B cell (primary cell): ENCODE data around the gene MTHFD1L. TPM values are rescaled to one million over a fixed set of nuclear protein-coding genes. Genes with fewer than 3 reads are reported as not detected.

Source experiments
- ATAC-seq: fragments of 200-7000 bp; cut with Tn5 transposase; one replicate; pipeline ENCODE4 v1.10.0; 2021; ENCODE audit warnings: low read depth, mild to moderate bottlenecking, moderate number of reproducible peaks, moderate library complexity
- CTCF ChIA-PET: fragments of 350-600 bp; sonication (Branson Sonifier 250); formaldehyde crosslinking; loops from one replicate; lab custom pipeline; 2021; ENCODE audit warnings: antibody characterized with exemption, inconsistent platforms; lab: Charles Lee
- POLR2A ChIA-PET: fragments of 350-600 bp; sonication (Branson Sonifier 250); formaldehyde crosslinking; loops from one replicate; lab custom pipeline; 2021; ENCODE audit warnings: antibody characterized with exemption; lab: Charles Lee
- DNase-seq: peaks from one replicate; pipeline ENCODE4 v3.0.0; 2013
- H2AFZ ChIP-seq: 2 replicates; pipeline ENCODE4 v1.6.1; 2012; ENCODE audit warnings: mild to moderate bottlenecking, low read depth, low read length; ENCODE audit not compliant: insufficient read depth, poor library complexity, severe bottlenecking
- H3K27ac ChIP-seq, 2 donors: 1 replicate in 1 of 2; 2 replicates in 1 of 2; pipeline ENCODE4 v1.5.1; 2012 to 2013; ENCODE audit warnings: low read length in 2 of 2, mild to moderate bottlenecking in 2 of 2, moderate library complexity in 1 of 2
- H3K27me3 ChIP-seq, 4 experiments: fragments of 200-600 bp in 1 of 4; sonication (generic) in 1 of 4; replicated peaks in 1 of 4; 1 replicate in 2 of 4; 2 replicates in 2 of 4; pipeline versions ENCODE4 v1.6.1 to v1.7.0; 2013 to 2016; ENCODE audit warnings: low read length in 3 of 4, mild to moderate bottlenecking in 2 of 4, mixed read lengths in 1 of 4, moderate library complexity in 1 of 4; ENCODE audit not compliant: insufficient read depth in 4 of 4, control insufficient read depth in 3 of 4; ENCODE audit errors: control extremely low read depth in 1 of 4
- H3K36me3 ChIP-seq, 2 experiments: replicated peaks in 1 of 2; 1 replicate in 1 of 2; 2 replicates in 1 of 2; pipeline versions ENCODE4 v1.6.1 to v1.7.1; 2013; ENCODE audit warnings: low read length in 1 of 2; ENCODE audit not compliant: insufficient read depth in 2 of 2, control insufficient read depth in 1 of 2; ENCODE audit errors: control extremely low read depth in 1 of 2, extremely low read depth in 1 of 2
- H3K4me1 ChIP-seq, 2 donors: fragments of 200-600 bp in 1 of 2; sonication (generic) in 1 of 2; 1 replicate in 1 of 2; 2 replicates in 1 of 2; pipeline versions ENCODE4 v1.5.1 to v1.6.1; 2013 to 2017; ENCODE audit warnings: low read length in 2 of 2; ENCODE audit not compliant: control insufficient read depth in 2 of 2, insufficient read depth in 2 of 2
- H3K4me2 ChIP-seq: replicated peaks from 2 replicates; pipeline ENCODE3; 2012; ENCODE audit warnings: mild to moderate bottlenecking, low read depth, low read length; ENCODE audit not compliant: poor library complexity, severe bottlenecking
- H3K4me3 ChIP-seq, 5 experiments: fragments of 200-600 bp in 1 of 5; sonication (generic) in 1 of 5; 1 replicate in 3 of 5; 2 replicates in 2 of 5; pipeline versions ENCODE4 v1.5.1 to v1.7.0; 2011 to 2016; ENCODE audit warnings: low read length in 4 of 5, mild to moderate bottlenecking in 4 of 5, low read depth in 2 of 5, control low read depth in 1 of 5, moderate library complexity in 1 of 5; ENCODE audit not compliant: insufficient read depth in 1 of 5; ENCODE audit errors: control extremely low read depth in 1 of 5, extremely low read depth in 1 of 5
- H3K79me2 ChIP-seq: fragments of 200-600 bp; sonication (generic); one replicate; pipeline ENCODE4 v1.6.0; 2016; ENCODE audit warnings: low read length; ENCODE audit not compliant: control insufficient read depth, insufficient read depth
- H3K9ac ChIP-seq: fragments of 200-600 bp; sonication (generic); 2 replicates; pipeline ENCODE4 v1.6.1; 2017; ENCODE audit warnings: mild to moderate bottlenecking, low read length, moderate library complexity
- H3K9me3 ChIP-seq, 3 donors: one replicate each; pipeline versions ENCODE4 v1.6.1 to v1.7.1; 2013; ENCODE audit warnings: low read length in 2 of 3; ENCODE audit not compliant: control insufficient read depth in 2 of 3, insufficient read depth in 1 of 3; ENCODE audit errors: control extremely low read depth in 1 of 3
- H4K20me1 ChIP-seq: 2 replicates; pipeline ENCODE4 v1.6.0; 2012; ENCODE audit warnings: mild to moderate bottlenecking, low read length; ENCODE audit not compliant: insufficient read depth, control insufficient read depth, poor library complexity, severe bottlenecking
- H3K27ac Mint-ChIP-seq: one replicate; pipeline ENCODE4 v1.8.0; 2021; ENCODE audit warnings: mixed read lengths
- H3K27me3 Mint-ChIP-seq: one replicate; pipeline ENCODE4 v1.8.0; 2021; ENCODE audit warnings: mixed read lengths
- H3K4me1 Mint-ChIP-seq: one replicate; pipeline ENCODE4 v1.8.0; 2021; ENCODE audit warnings: mixed read lengths
- H3K4me3 Mint-ChIP-seq: one replicate; pipeline ENCODE4 v1.8.0; 2021; ENCODE audit warnings: mixed read lengths
- H3K9me3 Mint-ChIP-seq: one replicate; pipeline ENCODE4 v1.8.0; 2022; ENCODE audit warnings: mixed read lengths; ENCODE audit not compliant: insufficient read depth
- EZH2 ChIP-seq: IDR thresholded peaks from 2 replicates; pipeline ENCODE4 v1.6.1; 2012; ENCODE audit warnings: borderline replicate concordance, low read depth, mild to moderate bottlenecking, moderate library complexity, low read length; ENCODE audit not compliant: insufficient read depth, poor library complexity, severe bottlenecking
- WGBS: methylation state at CpG from one replicate; pipeline ENCODE4 v1.1.5; 2013; ENCODE audit warnings: missing lambda C conversion rate; ENCODE audit not compliant: insufficient coverage; 5-methylcytosine and 5-hydroxymethylcytosine counted together
- intact Hi-C: fragments of 100-400 bp; cut with micrococcal nuclease; formaldehyde crosslinking; loops from one replicate; pipeline ENCODE4 v1.10.0; 2022
- polyA plus RNA-seq: library from polyadenylated mRNA; depleted of rRNA; stranded (reverse); fragments of >200 nt; gene quantifications from 2 replicates; pipeline ENCODE4 v1.2.3, GENCODE V29; 2012
- total RNA-seq, 2 donors: library from RNA; stranded (reverse); fragments of 120-200 nt in 1 of 2; gene quantifications; 1 replicate in 1 of 2; 2 replicates in 1 of 2; pipeline versions ENCODE4 v1.2.3 to v1.2.4, GENCODE V29; 2013 to 2022
- TF ChIP-seq, protein P1 (sequence below): fragments of 200-600 bp; IDR thresholded peaks from one replicate; pipeline ENCODE4 v1.8.0; 2022; ENCODE audit warnings: antibody characterized with exemption, mild to moderate bottlenecking

MTHFD1L gene
- total and polyA plus RNA-seq, 2 donors (not counting 1 experiment from before 2014, with no cell fraction given) = 2.9 to 16.1 TPM

GRCh38 chr6:150881911-150882481 lies 16.5 kb downstream of the MTHFD1L start:
- Histone ChIP-seq H3K4me1 (no peaks in the 10 kb centered on the region), H3K9ac (no peak overlapping the region), H2AFZ (no peak overlapping the region), H3K27me3 (no peaks in the 10 kb centered on the region), H3K27ac (no peak overlapping the region), H3K4me3 (no peak overlapping the region), H4K20me1 (no peaks in the 10 kb centered on the region), H3K9me3 (no peaks in the 10 kb centered on the region), H3K4me2 (no peak overlapping the region), H3K36me3 (peaks cover 0 to 3% of the 10 kb centered on the region in 2 experiments), H3K79me2 (no peaks in the 10 kb centered on the region)
- 97% methylated on average over 3 of the region's 3 CpGs for WGBS
- ChIA-PET CTCF (interaction anchor here (0.9 to 1.9 kb wide), 3 partner anchors 10 to 464 kb away, joined by 3 to 13 read pairs (median 8); no protein-coding TSS in a partner anchor), POLR2A (no interaction called here)
- DNase-seq = no peak
- ATAC-seq = no peak
- Mint-ChIP-seq H3K4me1 (no peaks in the 10 kb centered on the region), H3K27me3 (no peaks in the 10 kb centered on the region), H3K4me3 (no peak overlapping the region), H3K9me3 (no peaks in the 10 kb centered on the region), H3K27ac (no peak overlapping the region)
- intact Hi-C loops = no loop called here
- TF ChIP-seq EZH2 = no peak
- TF ChIP-seq, protein P1, sequence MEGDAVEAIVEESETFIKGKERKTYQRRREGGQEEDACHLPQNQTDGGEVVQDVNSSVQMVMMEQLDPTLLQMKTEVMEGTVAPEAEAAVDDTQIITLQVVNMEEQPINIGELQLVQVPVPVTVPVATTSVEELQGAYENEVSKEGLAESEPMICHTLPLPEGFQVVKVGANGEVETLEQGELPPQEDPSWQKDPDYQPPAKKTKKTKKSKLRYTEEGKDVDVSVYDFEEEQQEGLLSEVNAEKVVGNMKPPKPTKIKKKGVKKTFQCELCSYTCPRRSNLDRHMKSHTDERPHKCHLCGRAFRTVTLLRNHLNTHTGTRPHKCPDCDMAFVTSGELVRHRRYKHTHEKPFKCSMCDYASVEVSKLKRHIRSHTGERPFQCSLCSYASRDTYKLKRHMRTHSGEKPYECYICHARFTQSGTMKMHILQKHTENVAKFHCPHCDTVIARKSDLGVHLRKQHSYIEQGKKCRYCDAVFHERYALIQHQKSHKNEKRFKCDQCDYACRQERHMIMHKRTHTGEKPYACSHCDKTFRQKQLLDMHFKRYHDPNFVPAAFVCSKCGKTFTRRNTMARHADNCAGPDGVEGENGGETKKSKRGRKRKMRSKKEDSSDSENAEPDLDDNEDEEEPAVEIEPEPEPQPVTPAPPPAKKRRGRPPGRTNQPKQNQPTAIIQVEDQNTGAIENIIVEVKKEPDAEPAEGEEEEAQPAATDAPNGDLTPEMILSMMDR = no peak

- no peak overlapping the region for H3K27ac Mint-ChIP-seq
- POLR2A ChIA-PET = no interaction called here
- H3K9me3 Mint-ChIP-seq = no peaks in the 10 kb centered on the region
- H3K4me1 Mint-ChIP-seq = peaks cover 10% of the 10 kb centered on the region
- Histone ChIP-seq H3K27me3 (no peaks in the 10 kb centered on the region), H2AFZ (no peak overlapping the region), H3K9me3 (no peaks in the 10 kb centered on the region), H3K4me3 (no peak overlapping the region), H3K79me2 (no peaks in the 10 kb centered on the region), H4K20me1 (no peaks in the 10 kb centered on the region), H3K9ac (no peak overlapping the region), H3K4me1 (peaks cover 10 to 11% of the 10 kb centered on the region in 2 donors), H3K36me3 (peaks cover 0 to 3% of the 10 kb centered on the region in 2 experiments), H3K27ac (no peak overlapping the region), H3K4me2 (no peak overlapping the region)
- CTCF ChIA-PET = interaction anchor here (1.9 kb wide), 1 partner anchor 9 kb away, joined by 13 read pairs; no protein-coding TSS in a partner anchor
- WGBS = 100% methylated on average over 1 of the region's 3 CpGs
- H3K27me3 Mint-ChIP-seq = no peaks in the 10 kb centered on the region
- ATAC-seq (no peak), DNase-seq (no peak)
- TF ChIP-seq, protein P1 = no peak
- no peak for TF ChIP-seq EZH2
- intact Hi-C loops = no loop called here
- no peak overlapping the region for H3K4me3 Mint-ChIP-seq
Measured at GRCh38 chr6:150883521-150883920, 18.0 kb downstream of the MTHFD1L start.
